Activated CD8-positive, alpha-beta memory T cell treated with anti-CD3 and anti-CD28 coated beads, Interleukin-2, amount 50 U/mL, for 48 hours (primary cell): ENCODE data around the gene ZNF595.
A peak's percentile ranks its signal among the peaks of the same experiment; 100 is the strongest.
"Not testable (repeated sequence)": the region's sequence is repeated elsewhere in the genome, so short reads cannot be mapped to it uniquely, and the experiment has no call there.

Experiments
- DNase-seq: peaks from one replicate; pipeline ENCODE4 v3.0.0-alpha.2; 2020

The ZNF595 gene

DNA sequence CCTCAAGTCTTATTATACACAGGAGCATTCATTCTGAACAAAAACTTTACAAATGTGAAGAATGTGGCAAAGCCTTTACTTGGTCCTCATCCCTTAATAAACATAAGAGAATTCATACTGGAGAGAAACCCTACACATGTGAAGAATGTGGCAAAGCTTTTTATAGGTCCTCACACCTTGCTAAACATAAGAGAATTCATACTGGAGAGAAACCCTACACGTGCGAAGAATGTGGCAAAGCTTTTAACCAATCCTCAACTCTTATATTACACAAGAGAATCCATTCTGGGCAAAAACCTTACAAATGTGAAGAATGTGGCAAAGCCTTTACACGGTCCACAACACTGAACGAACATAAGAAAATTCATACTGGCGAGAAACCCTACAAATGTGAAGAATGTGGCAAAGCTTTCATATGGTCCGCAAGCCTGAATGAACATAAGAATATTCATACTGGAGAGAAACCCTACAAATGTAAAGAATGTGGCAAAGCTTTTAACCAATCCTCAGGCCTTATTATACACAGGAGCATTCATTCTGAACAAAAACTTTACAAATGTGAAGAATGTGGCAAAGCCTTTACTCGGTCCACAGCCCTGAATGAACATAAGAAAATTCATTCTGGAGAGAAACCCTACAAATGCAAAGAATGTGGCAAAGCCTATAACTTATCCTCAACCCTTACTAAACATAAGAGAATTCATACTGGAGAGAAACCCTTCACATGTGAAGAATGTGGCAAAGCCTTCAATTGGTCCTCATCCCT lies 33.6 kb downstream of the ZNF595 start:
- not testable (repeated sequence) for DNase-seq

DNA sequence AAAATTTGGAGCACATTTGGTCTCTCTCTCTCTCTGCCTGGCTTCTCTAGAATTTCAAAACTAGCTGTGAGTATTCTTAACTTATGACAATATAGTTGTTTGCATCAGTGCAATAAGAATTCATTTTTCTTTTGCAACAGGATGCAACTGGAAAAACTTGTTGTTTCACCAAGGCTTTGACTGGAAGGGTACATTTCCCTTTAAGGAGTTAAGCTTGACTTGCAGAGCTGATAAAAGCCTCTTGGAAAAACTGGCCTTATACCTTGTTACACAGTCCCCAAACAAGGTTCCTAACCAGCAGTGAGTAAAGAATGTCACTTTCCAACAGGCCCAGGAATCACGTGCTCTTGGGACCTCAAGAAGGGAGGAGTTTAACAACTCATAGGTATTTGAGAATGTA lies 45.3 kb downstream of the ZNF595 start:
- no peak for DNase-seq

DNA sequence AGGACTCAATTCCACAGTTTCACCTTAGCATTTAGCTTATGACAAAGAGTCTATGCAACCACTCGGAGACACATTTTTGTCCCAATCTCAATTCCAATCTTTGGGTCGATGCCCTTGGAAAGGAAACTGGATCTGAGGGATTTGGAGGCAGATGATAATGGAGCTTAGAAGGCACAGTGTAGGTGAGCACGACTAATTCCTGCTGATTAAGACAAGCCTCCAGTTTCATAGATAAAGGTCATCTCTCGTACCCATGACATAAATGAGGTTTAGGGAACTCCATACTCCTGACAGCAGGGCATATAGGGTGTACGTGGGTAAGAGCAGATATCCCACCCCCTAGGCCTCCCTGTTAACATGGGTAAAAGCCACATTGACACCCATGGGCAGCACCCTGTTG lies 46.7 kb downstream of the ZNF595 start:
- no peak for DNase-seq

DNA sequence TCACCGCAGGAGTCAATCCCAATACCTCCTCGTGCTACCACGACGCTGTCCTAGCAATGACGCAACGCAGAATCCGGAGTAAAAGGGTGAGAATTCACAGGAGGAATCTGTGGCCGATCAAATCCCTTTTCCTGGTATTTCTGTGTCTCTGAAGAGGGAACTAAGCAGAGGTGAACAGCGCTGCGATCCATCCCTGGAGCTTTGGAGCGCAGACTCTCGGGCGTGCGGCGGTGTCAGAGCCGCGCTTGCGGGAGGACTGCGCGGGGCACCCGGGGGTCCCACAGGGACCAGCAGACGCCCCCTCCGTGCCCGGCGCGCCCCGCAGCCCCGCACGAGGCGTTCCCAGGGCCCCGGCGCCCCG lies 53.9 kb downstream of the ZNF595 start:
- no peak for DNase-seq

DNA sequence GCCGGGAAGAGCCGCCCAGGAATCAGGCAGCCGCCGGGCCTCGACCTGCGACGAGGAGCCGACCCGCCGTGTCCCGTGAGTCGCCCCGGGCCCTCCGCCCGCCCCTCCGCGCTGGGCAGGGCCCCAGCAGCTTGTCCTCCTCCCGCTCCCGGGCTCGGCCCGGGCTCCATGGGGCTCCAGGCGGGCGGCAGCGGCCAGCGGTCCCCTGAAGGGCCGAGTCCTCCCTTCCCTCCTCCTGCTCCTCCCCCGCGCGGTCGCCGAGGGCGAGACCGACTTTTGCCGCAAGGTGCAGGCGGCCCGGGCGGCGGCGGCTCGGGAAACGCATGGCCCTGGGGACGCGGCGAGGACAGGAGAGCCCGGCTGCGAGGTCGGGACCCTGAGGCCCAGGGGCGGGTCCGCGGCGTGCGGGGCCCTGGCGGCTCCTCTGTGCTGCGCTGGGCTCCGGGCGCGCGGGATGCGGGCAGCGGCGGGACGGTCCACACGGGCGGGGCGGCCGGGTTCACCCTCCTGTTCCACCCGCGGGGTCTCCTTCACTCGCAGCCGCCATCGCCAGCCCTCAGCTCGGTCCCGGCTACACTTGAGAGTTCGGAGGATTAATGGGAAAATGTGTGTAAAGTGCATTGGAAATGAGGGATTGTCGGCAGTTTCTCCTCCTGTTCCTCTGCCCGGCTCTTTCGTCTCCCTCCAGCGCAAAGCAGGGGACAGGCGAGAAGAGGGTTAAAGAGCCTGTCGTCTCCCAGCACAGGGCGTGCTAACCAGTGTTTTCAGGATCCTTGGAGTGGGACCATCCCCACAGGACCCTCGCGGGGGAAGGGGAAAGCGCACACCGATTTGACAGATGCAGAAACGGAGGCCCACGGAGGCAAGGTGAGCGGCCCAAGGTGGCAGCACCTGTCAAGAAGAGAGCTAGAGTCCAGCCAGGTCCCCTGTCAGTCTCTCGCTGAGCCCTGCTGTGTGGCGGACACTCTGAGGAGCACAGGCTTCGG lies 54.6 kb downstream of the ZNF595 start:
- no peak for DNase-seq

DNA sequence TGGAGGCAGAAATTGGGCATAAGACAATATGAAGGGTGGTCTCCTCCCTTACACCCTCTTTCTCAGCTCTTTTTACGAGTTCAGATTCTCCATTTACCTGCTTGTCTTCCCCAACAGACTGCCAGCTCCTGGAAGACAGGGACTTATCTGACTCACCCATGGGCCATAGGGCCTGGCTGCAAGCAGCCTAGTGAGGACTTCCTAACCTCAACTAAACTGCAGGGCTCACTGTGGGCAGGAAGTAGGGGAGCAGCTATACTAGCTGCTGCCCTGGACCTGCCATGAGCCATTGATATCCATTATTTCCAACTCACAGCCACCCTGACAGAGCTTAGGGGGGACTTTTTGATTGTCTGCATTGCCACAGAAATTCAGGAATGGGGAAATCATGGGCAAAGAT lies 59.6 kb downstream of the ZNF595 start:
- DNase-seq = no peak

DNA sequence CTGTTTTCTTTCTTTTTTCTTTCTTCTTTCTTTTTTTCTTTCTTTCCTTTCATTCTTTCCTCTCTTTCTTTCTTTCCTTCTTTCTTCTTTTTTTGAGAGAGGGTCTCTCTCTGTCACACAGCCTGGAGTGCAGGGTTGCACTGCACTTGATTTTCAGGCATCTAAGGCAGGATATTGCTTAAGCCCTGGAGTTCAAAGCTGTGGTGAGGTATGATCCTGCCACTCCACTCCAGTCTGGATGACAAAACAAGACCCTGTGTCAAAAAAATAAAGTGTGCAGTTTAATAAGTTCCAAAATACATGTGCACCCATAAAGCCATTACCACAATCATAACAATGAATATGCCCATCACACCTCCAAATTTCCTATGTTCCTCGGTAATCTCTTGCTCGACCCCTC lies 60.6 kb downstream of the ZNF595 start:
- DNase-seq = no peak

DNA sequence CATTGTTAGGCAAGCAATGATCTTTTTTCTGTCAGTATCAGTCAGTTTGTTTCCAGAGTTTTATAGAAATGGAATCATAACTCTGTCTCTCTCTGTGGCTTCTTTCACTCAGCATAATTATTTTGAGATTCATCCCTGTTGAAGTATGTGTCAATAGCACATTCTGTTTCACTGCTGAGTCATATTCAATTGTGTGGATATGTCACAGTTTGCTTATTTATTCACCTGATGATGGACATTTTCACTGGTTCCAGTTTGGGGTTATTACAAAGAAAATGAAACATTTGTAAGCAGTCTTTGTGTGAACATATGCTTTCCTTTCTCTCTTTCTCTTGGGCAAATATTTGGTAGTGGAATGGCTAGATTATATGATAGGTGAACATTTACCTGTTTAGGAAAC lies 61.0 kb downstream of the ZNF595 start:
- no peak for DNase-seq

DNA sequence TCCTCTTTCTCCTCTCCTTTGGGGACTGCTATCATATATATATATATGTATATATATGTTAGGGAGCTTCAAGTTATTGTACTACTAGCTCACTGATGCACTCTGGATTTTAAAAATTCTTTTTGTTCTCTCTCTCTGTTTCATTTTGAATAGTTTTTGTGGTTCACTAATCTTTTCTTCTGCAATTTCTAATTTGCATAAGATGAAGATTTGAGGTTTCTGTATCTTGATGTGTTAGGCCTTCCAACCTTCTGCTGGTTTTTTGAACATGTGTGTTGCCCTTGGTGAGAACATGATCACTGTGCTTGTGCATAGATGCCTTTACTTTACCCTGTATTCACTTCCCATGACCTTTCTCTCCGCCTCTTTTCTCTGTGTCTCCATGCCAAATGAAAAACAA lies 63.4 kb downstream of the ZNF595 start:
- no peak for DNase-seq

DNA sequence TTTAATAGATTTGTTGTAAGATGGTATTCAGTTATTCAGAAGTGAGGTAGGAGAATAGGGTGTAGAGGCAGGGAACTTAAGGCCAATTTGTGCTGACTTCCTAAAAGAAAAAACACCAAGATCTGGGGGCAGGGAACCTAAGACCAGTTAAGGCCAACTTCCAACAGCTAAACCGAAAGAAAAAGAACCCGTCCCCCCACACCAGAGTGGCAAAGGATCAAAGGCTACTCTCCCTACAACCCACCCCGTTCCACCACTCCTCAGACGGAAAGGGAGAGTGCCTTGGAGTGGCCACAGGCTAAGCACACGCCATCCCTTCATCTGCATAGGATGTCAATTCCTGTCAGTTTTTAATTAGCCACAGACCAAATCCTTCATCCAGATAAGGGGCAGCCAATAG lies 67.5 kb downstream of the ZNF595 start:
- no peak for DNase-seq

DNA sequence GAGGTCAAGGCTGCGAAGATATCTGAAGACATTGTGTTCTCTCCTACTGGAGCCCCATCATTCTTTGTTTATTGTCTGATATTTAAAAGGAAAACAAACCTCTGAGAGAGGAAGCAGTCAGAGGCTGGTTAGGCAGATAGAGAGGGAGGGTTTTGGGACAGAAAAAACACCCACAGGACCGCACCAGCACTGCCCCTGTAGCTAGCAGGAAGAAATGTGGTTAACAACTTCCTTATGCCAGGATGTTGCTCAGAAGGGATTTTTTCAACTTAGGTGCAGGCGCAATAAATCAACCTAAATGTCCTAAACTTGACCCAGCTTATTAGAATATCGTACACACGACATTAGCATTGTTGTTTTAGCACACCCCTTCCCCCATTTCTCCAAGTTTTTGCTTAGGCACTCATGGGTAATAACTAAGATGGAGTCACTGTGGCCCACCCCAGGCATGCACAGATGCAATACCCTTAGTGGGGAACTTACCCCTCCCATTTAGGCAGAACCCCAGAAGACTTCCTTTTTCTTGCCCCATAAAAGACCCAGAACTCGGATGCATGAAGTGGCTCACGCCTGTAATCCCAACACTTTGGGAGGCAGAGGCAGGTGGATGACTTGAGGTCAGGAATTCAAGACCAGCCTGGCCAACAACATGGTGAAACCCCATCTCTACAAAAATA lies 68.4 kb downstream of the ZNF595 start:
- DNase-seq = no peak

DNA sequence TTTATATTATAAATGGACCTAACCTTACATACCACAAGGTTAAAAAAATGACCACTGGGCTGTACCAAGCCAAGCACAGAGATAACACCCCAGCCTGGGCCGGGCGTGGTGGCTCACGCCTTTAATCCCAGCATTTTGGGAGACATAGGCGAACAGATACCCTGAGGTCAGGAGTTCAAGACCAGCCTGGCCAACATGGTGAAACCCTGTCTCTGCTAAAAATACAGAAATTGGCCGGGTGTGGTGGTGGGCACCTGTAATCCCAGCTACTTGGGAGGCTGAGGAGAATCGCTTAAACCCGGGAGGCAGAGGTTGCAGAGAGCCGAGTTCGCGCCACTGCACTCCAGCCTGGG lies 70.8 kb downstream of the ZNF595 start:
- not testable (repeated sequence) for DNase-seq

DNA sequence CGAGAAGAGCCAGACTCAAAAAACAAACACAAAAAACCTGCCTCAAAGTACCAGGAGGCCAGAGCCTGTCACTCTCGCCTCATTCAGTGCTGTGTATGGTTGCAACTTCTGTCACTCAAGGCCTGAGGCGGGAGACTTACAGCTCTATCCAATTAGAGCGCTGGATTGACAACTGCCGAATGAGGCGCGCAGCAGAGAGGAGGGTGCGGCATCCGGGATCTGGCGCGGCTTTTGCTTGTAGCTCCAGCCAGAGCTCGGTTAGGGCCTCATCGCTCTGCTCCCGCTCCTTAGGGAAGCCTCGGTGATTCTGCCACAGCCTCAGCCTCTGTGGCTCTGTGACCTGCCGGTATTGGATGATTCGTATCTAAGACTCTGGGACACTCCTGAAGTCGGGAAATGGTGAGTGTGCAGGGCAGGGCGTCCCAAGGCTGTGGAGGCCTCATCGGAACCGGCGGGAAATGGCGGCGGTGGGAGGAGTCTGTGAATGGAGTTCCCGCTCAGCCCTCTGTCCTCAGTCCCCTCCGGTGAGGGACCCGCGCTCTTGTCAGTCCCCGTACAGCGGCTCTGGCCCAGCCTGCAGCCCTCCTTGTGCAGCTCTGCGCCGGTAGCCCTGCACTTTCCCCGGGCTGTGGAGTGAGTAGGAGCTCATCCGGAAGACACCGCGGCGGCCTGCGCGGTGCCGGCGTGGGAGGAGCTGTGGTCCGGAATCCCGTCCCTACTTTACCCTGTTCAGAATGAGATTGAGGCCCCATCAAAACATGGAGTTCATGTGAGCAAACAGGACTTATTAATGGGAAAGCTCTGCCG lies 71.4 kb downstream of the ZNF595 start, which contains the start of gene ZNF718:
TSS of gene ZNF718 (plus strand) at position 227 of the 807 bp plus-strand sequence. CDS start at position 397, 170 bp downstream.
- peak; percentile 91 for DNase-seq

DNA sequence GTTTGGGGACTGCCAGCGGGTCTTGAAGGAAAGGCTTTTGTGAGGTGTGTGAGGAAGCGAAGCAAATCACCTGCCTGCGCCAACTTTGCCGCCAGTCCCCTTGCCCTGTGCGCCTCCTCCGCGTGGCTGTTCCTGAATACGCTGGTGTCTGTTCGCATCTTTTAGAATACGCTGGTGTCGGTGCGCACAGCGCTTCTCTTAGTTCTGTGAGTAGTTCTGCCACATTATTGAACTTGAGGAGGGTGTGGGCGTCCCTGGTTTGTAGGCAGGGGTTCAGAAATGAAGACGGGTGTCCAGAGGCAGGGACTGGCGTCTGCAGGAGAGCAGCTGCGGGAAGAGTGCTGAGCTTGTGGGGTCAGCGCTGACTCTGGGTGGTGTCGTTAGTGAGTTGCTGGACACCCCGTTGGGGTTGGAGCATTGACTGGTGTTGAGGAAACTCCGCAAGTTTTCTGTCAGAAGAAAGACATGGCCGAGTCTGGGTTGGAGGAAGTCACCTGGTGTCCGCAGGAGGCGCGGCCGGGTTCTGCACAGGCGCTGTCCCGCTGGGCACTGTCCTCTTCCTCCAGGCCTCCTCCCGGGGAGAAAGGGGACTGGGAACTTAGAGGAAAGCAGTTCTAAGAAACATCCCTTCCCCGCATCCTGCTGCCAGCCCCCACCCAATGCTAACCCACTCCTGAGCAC lies 72.1 kb downstream of the ZNF595 start:
- DNase-seq = peak; percentile 64

DNA sequence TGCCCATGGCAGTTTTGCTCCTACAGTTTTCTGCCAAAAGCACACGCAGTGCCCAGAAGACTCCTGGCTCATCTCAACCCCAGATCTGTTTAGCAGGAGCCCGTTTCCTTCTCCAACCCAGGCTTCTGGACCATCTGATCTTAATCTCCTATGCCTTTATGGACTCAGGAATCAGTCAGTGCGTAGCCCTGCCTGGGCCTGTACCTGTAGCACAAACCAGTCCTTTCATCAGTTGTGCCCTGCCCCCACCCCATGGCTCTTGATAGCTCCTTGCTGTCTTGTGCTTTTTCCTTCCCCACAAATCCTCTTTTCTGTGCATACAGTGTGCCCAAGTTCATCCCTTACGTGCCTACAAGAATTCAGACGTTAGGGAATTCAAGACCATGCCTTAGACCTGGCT lies 72.7 kb downstream of the ZNF595 start:
- peak; percentile 48 for DNase-seq

DNA sequence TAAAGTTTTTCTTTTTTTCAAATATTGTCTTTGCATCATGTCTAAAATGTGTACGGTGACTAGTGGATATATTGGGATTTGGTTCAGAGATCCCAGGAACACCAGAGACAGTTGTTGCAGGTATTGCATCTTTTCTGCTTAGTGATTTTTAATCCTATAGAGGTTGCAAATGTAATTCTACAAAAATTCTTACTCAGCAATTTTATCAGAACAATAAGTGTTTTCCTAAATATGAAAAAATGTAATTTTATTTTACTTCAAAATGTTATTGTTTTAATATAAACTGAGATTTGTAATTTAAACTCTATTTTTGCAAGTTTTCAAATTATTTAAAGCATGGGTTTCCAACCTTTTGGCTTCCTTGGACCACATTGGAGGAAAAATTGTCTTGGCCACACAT lies 79.4 kb downstream of the ZNF595 start:
- no peak for DNase-seq
